HL-60 (cell line): ENCODE data around the gene TMTC2.

ENCODE experiments used
- DNase-seq, 2 experiments: peaks; one replicate each; pipeline ENCODE4 v3.0.0-alpha.2; 2010 to 2020; ENCODE audit warnings: low read depth in 1 of 2, low spot score in 1 of 2
- H3K27ac ChIP-seq: fragments of 250-450 bp; sonication (Bioruptor Pico); replicated peaks from 2 replicates; pipeline ENCODE4 v1.5.1; 2020; ENCODE audit warnings: mild to moderate bottlenecking, moderate library complexity
- H3K27me3 ChIP-seq: fragments of 250-450 bp; sonication (Bioruptor Pico); 2 replicates; pipeline ENCODE4 v1.5.1; 2021; ENCODE audit warnings: mild to moderate bottlenecking, moderate library complexity; ENCODE audit not compliant: insufficient read depth, poor library complexity, severe bottlenecking
- H3K4me3 ChIP-seq: replicated peaks from 2 replicates; pipeline ENCODE4 v1.5.1; 2011; ENCODE audit warnings: mild to moderate bottlenecking, control low read depth, low read length; ENCODE audit not compliant: insufficient read depth
- CTCF ChIP-seq: IDR thresholded peaks from one replicate; pipeline ENCODE4 v1.5.1; 2011; ENCODE audit warnings: low read length, control low read depth, inconsistent platforms; ENCODE audit not compliant: insufficient read depth
- GABPA ChIP-seq: IDR thresholded peaks from 2 replicates; pipeline ENCODE4 v1.6.1; 2012; ENCODE audit warnings: low read depth
- POLR2AphosphoS5 ChIP-seq: IDR thresholded peaks from 2 replicates; pipeline ENCODE4 v1.6.1; 2012; ENCODE audit warnings: low read depth
- REST ChIP-seq: IDR thresholded peaks from 2 replicates; pipeline ENCODE4 v1.6.1; 2012; ENCODE audit warnings: low read depth; ENCODE audit not compliant: insufficient replicate concordance
- SPI1 ChIP-seq: IDR thresholded peaks from 2 replicates; pipeline ENCODE4 v1.6.1; 2012; ENCODE audit warnings: low read depth, mild to moderate bottlenecking, borderline replicate concordance

Gene TMTC2

GRCh38 chr12:82996168-82996812 is 309.6 kb downstream of the TMTC2 start:
- Histone ChIP-seq H3K27me3 (no peaks in the 10 kb centered on the region), H3K4me3 (no peak overlapping the region)
- DNase-seq, result no peak

GRCh38 chr12:82998509-82998908 is 311.8 kb downstream of the TMTC2 start:
- DNase-seq, result no peak
- no peak overlapping the region for H3K27ac ChIP-seq
- H3K27me3 ChIP-seq, result no peaks in the 10 kb centered on the region
- TF ChIP-seq SPI1 (no peak), REST (no peak), CTCF (no peak), POLR2AphosphoS5 (no peak), GABPA (no peak)
- no peak overlapping the region for H3K4me3 ChIP-seq

More at GRCh38 chr12:82996168-82996812, 309.6 kb downstream of the TMTC2 start:
- TF ChIP-seq CTCF, result no peak
- no peak for TF ChIP-seq GABPA
- no peak for TF ChIP-seq REST
- no peak for TF ChIP-seq POLR2AphosphoS5
- TF ChIP-seq SPI1, result no peak
- H3K27ac ChIP-seq, result no peak overlapping the region

- TF ChIP-seq CTCF, result no peak
- TF ChIP-seq REST, result no peak
- no peak for TF ChIP-seq GABPA
- no peak for TF ChIP-seq POLR2AphosphoS5
- no peak for TF ChIP-seq SPI1
- H3K27me3 ChIP-seq, result no peaks in the 10 kb centered on the region
- no peak for DNase-seq
- no peak overlapping the region for H3K27ac ChIP-seq
- H3K4me3 ChIP-seq, result no peak overlapping the region
Measured at GRCh38 chr12:83003026-83003425, 316.3 kb downstream of the TMTC2 start.
